GM23248 (cell line): ENCODE data around the gene ZC3H12C.

Experiments
- EZH2 ChIP-seq: fragments of 200-600 bp; sonication (generic); IDR thresholded peaks from 2 replicates; pipeline ENCODE4 v1.6.1; 2018; ENCODE audit warnings: antibody characterized with exemption, mild to moderate bottlenecking; ENCODE audit not compliant: insufficient read depth, poor library complexity, severe bottlenecking
- EZH2phosphoT487 ChIP-seq: fragments of 200-600 bp; sonication (generic); IDR thresholded peaks from 2 replicates; pipeline ENCODE4 v1.6.1; 2018; ENCODE audit warnings: antibody characterized with exemption, moderate library complexity, mild to moderate bottlenecking, low read depth; ENCODE audit not compliant: insufficient read depth

GRCh38 chr11:110124605-110125004 lies 31.4 kb downstream of the ZC3H12C start:
- no peak for TF ChIP-seq EZH2
- TF ChIP-seq EZH2phosphoT487, result no peak
